ENCODE results near the gene PNKD.

PNKD gene

GRCh38 chr2:218383892-218384519, 113.7 kb downstream of the PNKD start:
- no peak for DNase-seq

GRCh38 chr2:218384975-218385374, 114.7 kb downstream of the PNKD start:
- no peak for DNase-seq

GRCh38 chr2:218386505-218387368, 116.4 kb downstream of the PNKD start:
- no peak for DNase-seq

GRCh38 chr2:218387369-218388194, 117.3 kb downstream of the PNKD start:
- DNase-seq, result peak; percentile 67

- no peak for DNase-seq
Measured at GRCh38 chr2:218389333-218390150, 119.2 kb downstream of the PNKD start.

GRCh38 chr2:218391202-218391601, 120.9 kb downstream of the PNKD start:
- DNase-seq, result no peak

- DNase-seq, result no peak
Measured at GRCh38 chr2:218392459-218392858, 122.1 kb downstream of the PNKD start.

- no peak for DNase-seq
Measured at GRCh38 chr2:218392891-218393462, 122.7 kb downstream of the PNKD start.

GRCh38 chr2:218393750-218394290, 123.5 kb downstream of the PNKD start:
- DNase-seq, result no peak

GRCh38 chr2:218394298-218395089, 124.2 kb downstream of the PNKD start:
- no peak for DNase-seq

GRCh38 chr2:218395090-218395444, 124.7 kb downstream of the PNKD start:
- DNase-seq, result no peak

- DNase-seq, result no peak
Measured at GRCh38 chr2:218395456-218395825, 125.1 kb downstream of the PNKD start.

- DNase-seq, result peak; percentile 90
Measured at GRCh38 chr2:218395826-218396687, 125.7 kb downstream of the PNKD start.

Measured in DMS79 treated with DMSO at 0.1 percent for 48 hours (cell line).